ENCODE results near the gene TSPAN2.

Gene TSPAN2

GRCh38 chr1:115129071-115129640 is 39.9 kb upstream of the TSPAN2 start:
- H3K36me3 ChIP-seq (ENCODE audit: insufficient read depth, low read length) = no peaks in the 10 kb centered on the region
- H3K9me3 ChIP-seq (replicated peaks; ENCODE audit: low read length) = no peaks in the 10 kb centered on the region
- no peak overlapping the region for H3K9ac ChIP-seq (ENCODE audit: low read depth, low read length)
- peaks cover 8% of the 10 kb centered on the region for H3K4me1 ChIP-seq (ENCODE audit: control insufficient read depth, insufficient read depth, low read length)
- H3K4me3 ChIP-seq (ENCODE audit: low read length) = no peak overlapping the region
- H3K4me2 ChIP-seq (ENCODE audit: low read length) = no peak overlapping the region
- no peaks in the 10 kb centered on the region for H3K27me3 ChIP-seq (ENCODE audit: control insufficient read depth, insufficient read depth, low read length)

- H3K9me3 ChIP-seq (replicated peaks; ENCODE audit: low read length) = no peaks in the 10 kb centered on the region
- H3K36me3 ChIP-seq (ENCODE audit: insufficient read depth, low read length) = no peaks in the 10 kb centered on the region
Observed at GRCh38 chr1:115127539-115127938, 38.2 kb upstream of the TSPAN2 start.

GRCh38 chr1:115126516-115126915 is 37.2 kb upstream of the TSPAN2 start:
- Histone ChIP-seq H3K4me1 (ENCODE audit: control insufficient read depth, insufficient read depth, low read length) (no peaks in the 10 kb centered on the region), H3K4me3 (ENCODE audit: low read length) (no peak overlapping the region), H3K9ac (ENCODE audit: low read depth, low read length) (no peak overlapping the region)

More at GRCh38 chr1:115127539-115127938, 38.2 kb upstream of the TSPAN2 start:
- no peaks in the 10 kb centered on the region for H3K4me1 ChIP-seq (ENCODE audit: control insufficient read depth, insufficient read depth, low read length)
- no peak overlapping the region for H3K4me3 ChIP-seq (ENCODE audit: low read length)
- H3K9ac ChIP-seq (ENCODE audit: low read depth, low read length) = no peak overlapping the region
- no peaks in the 10 kb centered on the region for H3K27me3 ChIP-seq (ENCODE audit: control insufficient read depth, insufficient read depth, low read length)
- no peak overlapping the region for H3K4me2 ChIP-seq (ENCODE audit: low read length)

GRCh38 chr1:115123116-115123515 is 33.8 kb upstream of the TSPAN2 start:
- no peaks in the 10 kb centered on the region for H3K36me3 ChIP-seq (ENCODE audit: insufficient read depth, low read length)
- no peak overlapping the region for H3K4me3 ChIP-seq (ENCODE audit: low read length)
- no peaks in the 10 kb centered on the region for H3K9me3 ChIP-seq (replicated peaks; ENCODE audit: low read length)
- no peak overlapping the region for H3K4me2 ChIP-seq (ENCODE audit: low read length)
- H3K27me3 ChIP-seq (ENCODE audit: control insufficient read depth, insufficient read depth, low read length) = no peaks in the 10 kb centered on the region
- no peaks in the 10 kb centered on the region for H3K4me1 ChIP-seq (ENCODE audit: control insufficient read depth, insufficient read depth, low read length)
- H3K9ac ChIP-seq (ENCODE audit: low read depth, low read length) = no peak overlapping the region

More at GRCh38 chr1:115126516-115126915, 37.2 kb upstream of the TSPAN2 start:
- H3K36me3 ChIP-seq (ENCODE audit: insufficient read depth, low read length) = no peaks in the 10 kb centered on the region
- no peaks in the 10 kb centered on the region for H3K27me3 ChIP-seq (ENCODE audit: control insufficient read depth, insufficient read depth, low read length)
- no peaks in the 10 kb centered on the region for H3K9me3 ChIP-seq (replicated peaks; ENCODE audit: low read length)
- H3K4me2 ChIP-seq (ENCODE audit: low read length) = no peak overlapping the region

GRCh38 chr1:115121793-115122192 is 32.5 kb upstream of the TSPAN2 start:
- H3K9me3 ChIP-seq (replicated peaks; ENCODE audit: low read length) = no peaks in the 10 kb centered on the region
- H3K36me3 ChIP-seq (ENCODE audit: insufficient read depth, low read length) = no peaks in the 10 kb centered on the region
- H3K4me3 ChIP-seq (ENCODE audit: low read length) = no peak overlapping the region
- H3K27me3 ChIP-seq (ENCODE audit: control insufficient read depth, insufficient read depth, low read length) = no peaks in the 10 kb centered on the region
- no peaks in the 10 kb centered on the region for H3K4me1 ChIP-seq (ENCODE audit: control insufficient read depth, insufficient read depth, low read length)
- no peak overlapping the region for H3K9ac ChIP-seq (ENCODE audit: low read depth, low read length)
- H3K4me2 ChIP-seq (ENCODE audit: low read length) = no peak overlapping the region

GRCh38 chr1:115120296-115120695 is 31.0 kb upstream of the TSPAN2 start:
- Histone ChIP-seq H3K36me3 (ENCODE audit: insufficient read depth, low read length) (no peaks in the 10 kb centered on the region), H3K4me3 (ENCODE audit: low read length) (no peak overlapping the region), H3K4me2 (ENCODE audit: low read length) (no peak overlapping the region), H3K9me3 (replicated peaks; ENCODE audit: low read length) (no peaks in the 10 kb centered on the region), H3K27me3 (ENCODE audit: control insufficient read depth, insufficient read depth, low read length) (no peaks in the 10 kb centered on the region), H3K9ac (ENCODE audit: low read depth, low read length) (no peak overlapping the region), H3K4me1 (ENCODE audit: control insufficient read depth, insufficient read depth, low read length) (no peaks in the 10 kb centered on the region)

- H3K36me3 ChIP-seq (ENCODE audit: insufficient read depth, low read length) = no peaks in the 10 kb centered on the region
- no peak overlapping the region for H3K9ac ChIP-seq (ENCODE audit: low read depth, low read length)
- no peak overlapping the region for H3K4me2 ChIP-seq (ENCODE audit: low read length)
- H3K4me3 ChIP-seq (ENCODE audit: low read length) = no peak overlapping the region
- peaks cover 10% of the 10 kb centered on the region for H3K4me1 ChIP-seq (ENCODE audit: control insufficient read depth, insufficient read depth, low read length)
- H3K9me3 ChIP-seq (replicated peaks; ENCODE audit: low read length) = no peaks in the 10 kb centered on the region
- no peaks in the 10 kb centered on the region for H3K27me3 ChIP-seq (ENCODE audit: control insufficient read depth, insufficient read depth, low read length)
Observed at GRCh38 chr1:115118611-115119010, 29.3 kb upstream of the TSPAN2 start.

GRCh38 chr1:115118086-115118485 is 28.8 kb upstream of the TSPAN2 start:
- Histone ChIP-seq H3K4me2 (ENCODE audit: low read length) (no peak overlapping the region), H3K27me3 (ENCODE audit: control insufficient read depth, insufficient read depth, low read length) (no peaks in the 10 kb centered on the region), H3K36me3 (ENCODE audit: insufficient read depth, low read length) (no peaks in the 10 kb centered on the region), H3K4me1 (ENCODE audit: control insufficient read depth, insufficient read depth, low read length) (peaks cover 15% of the 10 kb centered on the region), H3K9me3 (replicated peaks; ENCODE audit: low read length) (no peaks in the 10 kb centered on the region), H3K9ac (ENCODE audit: low read depth, low read length) (no peak overlapping the region), H3K4me3 (ENCODE audit: low read length) (no peak overlapping the region)

GRCh38 chr1:115117298-115117697 is 28.0 kb upstream of the TSPAN2 start:
- H3K36me3 ChIP-seq (ENCODE audit: insufficient read depth, low read length) = no peaks in the 10 kb centered on the region
- H3K4me3 ChIP-seq (ENCODE audit: low read length) = no peak overlapping the region
- H3K9ac ChIP-seq (ENCODE audit: low read depth, low read length) = no peak overlapping the region
- no peak overlapping the region for H3K4me2 ChIP-seq (ENCODE audit: low read length)
- H3K27me3 ChIP-seq (ENCODE audit: control insufficient read depth, insufficient read depth, low read length) = no peaks in the 10 kb centered on the region
- no peaks in the 10 kb centered on the region for H3K9me3 ChIP-seq (replicated peaks; ENCODE audit: low read length)
- peaks cover 17% of the 10 kb centered on the region for H3K4me1 ChIP-seq (ENCODE audit: control insufficient read depth, insufficient read depth, low read length)

GRCh38 chr1:115116512-115116911 is 27.2 kb upstream of the TSPAN2 start:
- Histone ChIP-seq H3K27me3 (ENCODE audit: control insufficient read depth, insufficient read depth, low read length) (no peaks in the 10 kb centered on the region), H3K9ac (ENCODE audit: low read depth, low read length) (no peak overlapping the region), H3K36me3 (ENCODE audit: insufficient read depth, low read length) (no peaks in the 10 kb centered on the region), H3K4me3 (ENCODE audit: low read length) (no peak overlapping the region), H3K9me3 (replicated peaks; ENCODE audit: low read length) (no peaks in the 10 kb centered on the region), H3K4me1 (ENCODE audit: control insufficient read depth, insufficient read depth, low read length) (peaks cover 17% of the 10 kb centered on the region), H3K4me2 (ENCODE audit: low read length) (no peak overlapping the region)

GRCh38 chr1:115115521-115116161 is 26.3 kb upstream of the TSPAN2 start:
- Histone ChIP-seq H3K9me3 (replicated peaks; ENCODE audit: low read length) (no peaks in the 10 kb centered on the region), H3K36me3 (ENCODE audit: insufficient read depth, low read length) (no peaks in the 10 kb centered on the region), H3K4me3 (ENCODE audit: low read length) (no peak overlapping the region), H3K27me3 (ENCODE audit: control insufficient read depth, insufficient read depth, low read length) (no peaks in the 10 kb centered on the region), H3K9ac (ENCODE audit: low read depth, low read length) (no peak overlapping the region), H3K4me1 (ENCODE audit: control insufficient read depth, insufficient read depth, low read length) (peaks cover 17% of the 10 kb centered on the region), H3K4me2 (ENCODE audit: low read length) (no peak overlapping the region)

- no peak overlapping the region for H3K9ac ChIP-seq (ENCODE audit: low read depth, low read length)
- no peak overlapping the region for H3K4me3 ChIP-seq (ENCODE audit: low read length)
- no peaks in the 10 kb centered on the region for H3K9me3 ChIP-seq (replicated peaks; ENCODE audit: low read length)
- H3K27me3 ChIP-seq (ENCODE audit: control insufficient read depth, insufficient read depth, low read length) = no peaks in the 10 kb centered on the region
- H3K4me2 ChIP-seq (ENCODE audit: low read length) = no peak overlapping the region
- no peaks in the 10 kb centered on the region for H3K36me3 ChIP-seq (ENCODE audit: insufficient read depth, low read length)
- peaks cover 17% of the 10 kb centered on the region for H3K4me1 ChIP-seq (ENCODE audit: control insufficient read depth, insufficient read depth, low read length)
Observed at GRCh38 chr1:115114308-115114707, 25.0 kb upstream of the TSPAN2 start.
